Measurements from ENCODE around the gene BRD2. TPM values are rescaled to one million over a fixed set of nuclear protein-coding genes. Genes with fewer than 3 reads are reported as not detected.

The BRD2 gene
- total and polyA plus RNA-seq, 2 donors: 79.0 to 138 TPM

DNA sequence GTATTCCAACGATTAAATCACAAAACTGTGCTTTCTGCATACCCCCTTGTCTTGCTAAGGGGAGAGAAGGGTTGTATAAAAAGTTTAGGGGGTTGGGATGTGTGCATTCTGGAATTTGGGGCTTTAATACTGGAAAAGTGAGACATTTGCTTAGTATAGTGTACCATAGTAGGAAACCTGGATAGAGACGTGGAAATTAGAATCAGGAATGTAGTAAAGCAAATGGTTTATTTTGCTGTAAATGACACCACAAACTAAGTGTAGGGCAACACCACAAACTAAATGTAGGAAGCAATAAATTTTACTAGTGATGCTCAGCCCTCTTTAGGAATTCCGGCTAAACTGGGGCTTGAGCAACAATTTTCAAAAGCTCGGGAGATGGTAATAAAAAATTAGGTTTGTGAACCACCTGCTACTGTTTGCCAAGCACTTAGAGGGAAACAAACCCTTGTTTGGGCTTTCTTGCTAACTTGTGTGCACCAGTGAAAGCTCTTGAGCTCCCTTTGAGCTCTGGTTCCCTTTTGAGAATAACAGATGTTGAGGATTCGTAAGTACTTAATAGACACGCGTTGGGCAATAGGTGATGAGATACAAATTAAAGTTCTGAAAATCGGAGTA, 13.8 kb downstream of the BRD2 start:
- Histone ChIP-seq H3K27ac (ENCODE audit: low read depth) (no peak overlapping the region), H3K4me1 (ENCODE audit: insufficient read depth) (no peaks in the 10 kb centered on the region), H3K4me3 (ENCODE audit: low read depth, low read length) (no peak overlapping the region), H3K36me3 (ENCODE audit: insufficient read depth) (peaks cover 12% of the 10 kb centered on the region)
- 36% methylated on average over 8 of the region's 8 CpGs for WGBS
- DNase-seq (ENCODE audit: extremely low spot score): no peak

DNA sequence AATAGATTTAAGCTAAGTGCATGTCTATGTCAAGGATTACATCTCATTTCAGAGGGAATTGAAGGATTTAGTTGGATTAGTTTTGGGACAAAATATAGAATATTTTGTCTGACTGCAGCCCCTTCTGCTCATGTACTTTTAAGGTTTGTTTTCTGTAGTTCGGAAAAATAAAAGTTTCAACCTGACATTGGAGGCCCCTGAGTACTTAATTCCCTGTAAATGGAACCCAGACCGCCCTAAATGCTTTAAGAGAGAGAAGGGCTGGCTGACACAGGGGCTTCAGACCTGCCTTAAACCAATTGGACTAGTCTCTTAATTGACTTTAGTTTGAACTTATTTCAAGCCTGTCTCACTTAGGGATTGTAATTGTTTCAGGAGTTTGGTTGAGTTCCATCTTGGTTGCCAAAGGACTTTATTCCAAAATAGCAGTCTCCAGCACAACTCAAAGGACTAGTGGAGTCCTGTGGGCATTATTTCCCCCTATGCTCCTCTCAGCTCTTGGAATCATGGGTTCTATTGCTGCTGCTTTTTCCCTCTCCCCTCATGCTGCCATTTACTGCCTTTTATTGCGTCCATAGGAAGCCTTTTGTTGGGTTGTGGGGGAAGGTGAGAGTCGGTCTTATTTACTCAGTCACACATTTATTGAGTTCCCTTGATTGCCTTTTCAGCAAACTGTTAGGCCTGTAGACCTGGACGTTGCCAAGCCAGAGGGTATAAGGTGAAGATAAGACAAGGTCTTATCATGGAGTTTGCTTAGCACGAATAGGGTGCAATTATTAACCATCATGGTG, 14.5 kb downstream of the BRD2 start:
- Histone ChIP-seq H3K4me1 (ENCODE audit: insufficient read depth) (no peaks in the 10 kb centered on the region), H3K36me3 (ENCODE audit: insufficient read depth) (peaks cover 9% of the 10 kb centered on the region), H3K27ac (ENCODE audit: low read depth) (no peak overlapping the region), H3K4me3 (ENCODE audit: low read depth, low read length) (no peak overlapping the region)
- DNase-seq (ENCODE audit: extremely low spot score): no peak
- 36% methylated on average over 6 of the region's 6 CpGs for WGBS

DNA sequence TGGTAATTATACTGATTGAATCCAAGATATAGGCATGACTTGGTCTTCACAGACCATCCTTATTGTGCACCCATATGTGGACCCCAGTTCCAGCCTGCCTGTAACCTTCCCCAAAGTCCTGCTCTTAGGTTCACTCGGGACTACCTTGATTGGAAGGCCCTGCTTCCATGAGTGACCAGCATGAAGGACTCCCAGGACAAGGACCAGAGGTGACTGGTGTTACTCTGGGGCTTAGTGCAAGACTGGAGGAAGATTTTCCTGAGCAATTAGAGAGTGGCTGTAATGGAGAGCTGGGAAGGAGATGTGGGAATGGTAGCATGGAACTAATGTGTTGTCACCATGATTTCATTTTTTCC, 15.1 kb downstream of the BRD2 start:
- no peak overlapping the region for H3K27ac ChIP-seq (ENCODE audit: low read depth)
- no peak for DNase-seq (ENCODE audit: extremely low spot score)
- 68% methylated on average over 1 of the region's 1 CpG for WGBS
- no peak overlapping the region for H3K4me3 ChIP-seq (ENCODE audit: low read depth, low read length)
- peaks cover 9% of the 10 kb centered on the region for H3K36me3 ChIP-seq (ENCODE audit: insufficient read depth)
- H3K4me1 ChIP-seq (ENCODE audit: insufficient read depth): no peaks in the 10 kb centered on the region

DNA sequence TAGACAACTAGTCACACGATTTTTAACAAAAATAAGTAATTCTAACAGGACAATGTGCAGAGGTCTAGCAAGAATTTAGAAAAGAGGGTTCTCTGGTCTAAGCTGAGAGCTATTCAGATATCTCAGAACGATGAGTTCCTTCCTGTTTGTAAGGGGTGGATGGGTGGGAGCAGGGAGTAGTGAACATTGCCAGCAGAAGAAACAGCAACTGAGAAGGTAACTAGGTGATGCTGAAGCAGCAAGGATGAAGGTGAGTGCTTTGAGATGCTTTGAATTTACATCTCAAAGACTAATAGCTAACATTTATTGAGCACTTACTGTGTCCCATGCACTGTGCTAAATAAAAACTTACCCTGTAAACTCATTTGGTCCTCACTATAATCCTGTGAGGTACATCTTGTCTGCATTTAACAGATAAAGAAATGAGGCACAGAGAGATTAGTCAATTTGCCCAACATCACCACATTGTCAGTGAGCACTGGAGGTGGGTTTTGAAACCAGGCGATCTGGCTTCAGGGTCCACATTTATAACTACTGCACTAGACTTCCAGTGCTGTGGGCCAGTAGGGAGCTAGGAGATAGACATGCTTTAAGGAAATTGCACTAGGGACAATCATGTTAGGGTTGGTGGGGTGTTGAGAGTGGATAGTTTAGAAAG, 15.7 kb downstream of the BRD2 start:
- Histone ChIP-seq H3K4me3 (ENCODE audit: low read depth, low read length) (no peak overlapping the region), H3K27ac (ENCODE audit: low read depth) (no peak overlapping the region), H3K4me1 (ENCODE audit: insufficient read depth) (no peaks in the 10 kb centered on the region), H3K36me3 (ENCODE audit: insufficient read depth) (peaks cover 9% of the 10 kb centered on the region)
- 43% methylated on average over 3 of the region's 3 CpGs for WGBS
- DNase-seq (ENCODE audit: extremely low spot score): no peak

DNA sequence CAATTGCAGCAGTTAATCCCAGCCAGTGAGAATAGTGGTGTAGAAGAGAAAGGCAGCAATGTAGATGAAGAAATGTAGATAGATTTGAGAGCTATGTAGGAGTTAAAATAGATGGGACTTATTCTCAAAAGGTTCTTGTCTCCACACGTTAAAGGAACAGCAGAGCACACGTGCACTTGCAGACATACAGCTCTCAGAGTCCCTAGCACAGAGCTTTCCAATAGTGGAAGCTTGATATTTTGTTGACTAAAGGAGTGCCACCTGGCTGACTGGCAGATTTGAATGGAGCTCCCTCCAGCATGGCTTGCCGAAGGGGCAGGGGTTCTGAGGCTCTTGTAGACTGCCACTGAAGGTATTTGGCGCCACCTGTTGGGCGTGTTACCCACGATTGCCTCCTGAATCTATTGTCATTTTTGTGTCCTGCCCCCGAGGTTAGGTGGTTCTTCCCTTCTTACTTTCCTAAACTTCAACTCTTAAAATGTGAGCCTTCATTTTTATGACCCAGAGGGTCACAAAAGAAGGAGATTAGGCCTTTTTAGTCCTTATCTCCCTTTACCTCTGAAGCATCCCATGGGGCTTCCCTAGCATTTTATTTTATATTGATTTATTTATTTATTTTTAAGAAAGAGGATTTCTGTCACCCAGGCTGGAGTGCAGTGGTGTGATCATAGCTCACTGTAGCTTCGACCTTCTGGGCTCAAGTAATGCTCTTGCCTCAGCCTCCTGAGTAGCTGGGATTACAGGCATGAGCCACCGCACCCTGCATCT, 16.4 kb downstream of the BRD2 start:
- no peaks in the 10 kb centered on the region for H3K4me1 ChIP-seq (ENCODE audit: insufficient read depth)
- H3K4me3 ChIP-seq (ENCODE audit: low read depth, low read length): no peak overlapping the region
- peaks cover 7% of the 10 kb centered on the region for H3K36me3 ChIP-seq (ENCODE audit: insufficient read depth)
- no peak for DNase-seq (ENCODE audit: extremely low spot score)
- H3K27ac ChIP-seq (ENCODE audit: low read depth): no peak overlapping the region
- 13% methylated on average over 9 of the region's 9 CpGs for WGBS

DNA sequence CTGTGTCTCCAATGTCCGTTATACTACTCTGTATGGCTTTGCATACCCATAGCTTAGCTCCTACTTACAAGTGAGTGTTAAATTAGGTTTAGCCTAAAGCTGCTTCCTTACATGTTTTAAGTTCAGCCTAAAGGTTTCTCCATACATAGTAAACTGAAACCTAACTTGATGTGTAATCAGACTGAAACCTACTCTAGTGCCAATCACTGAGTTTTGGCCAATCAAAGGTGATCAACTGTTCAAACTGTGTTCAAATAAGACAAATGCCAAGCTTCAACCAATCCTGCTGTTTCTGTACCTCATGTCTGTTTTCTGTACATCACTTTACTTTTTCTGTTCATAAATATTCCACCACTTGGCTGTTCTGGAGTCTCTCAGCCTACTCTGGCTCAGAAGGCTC, 21.0 kb downstream of the BRD2 start:
- H3K36me3 ChIP-seq (ENCODE audit: insufficient read depth): no peaks in the 10 kb centered on the region
- H3K4me3 ChIP-seq (ENCODE audit: low read depth, low read length): no peak overlapping the region
- DNase-seq (ENCODE audit: extremely low spot score): no peak
- H3K27ac ChIP-seq (ENCODE audit: low read depth): no peak overlapping the region
- H3K4me1 ChIP-seq (ENCODE audit: insufficient read depth): no peaks in the 10 kb centered on the region
- 82% methylated on average over 1 of the region's 1 CpG for WGBS

DNA sequence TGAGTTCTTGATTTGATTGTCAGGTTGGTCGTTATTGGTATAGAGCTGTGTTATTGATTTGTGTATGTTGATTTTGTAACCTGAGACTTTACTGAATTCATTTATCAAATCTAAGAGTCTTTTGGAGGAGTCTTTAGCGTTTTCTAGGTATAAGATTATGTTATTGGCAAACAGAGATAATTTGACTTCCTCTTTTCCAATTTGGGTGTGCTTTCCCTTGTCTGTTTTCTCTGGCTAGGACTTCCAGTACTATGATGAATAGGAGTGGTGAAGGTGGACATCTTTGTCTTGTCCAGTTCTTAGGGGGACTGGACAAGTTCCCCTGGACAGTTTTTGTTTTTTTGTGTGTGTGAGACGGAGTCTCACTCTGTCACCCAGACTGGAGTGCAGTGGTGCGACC, 23.6 kb downstream of the BRD2 start:
- Histone ChIP-seq H3K27ac (ENCODE audit: low read depth) (no peak overlapping the region), H3K36me3 (ENCODE audit: insufficient read depth) (no peaks in the 10 kb centered on the region), H3K4me3 (ENCODE audit: low read depth, low read length) (no peak overlapping the region), H3K4me1 (ENCODE audit: insufficient read depth) (no peaks in the 10 kb centered on the region)
- no peak for DNase-seq (ENCODE audit: extremely low spot score)
- 68% methylated on average over 4 of the region's 4 CpGs for WGBS

DNA sequence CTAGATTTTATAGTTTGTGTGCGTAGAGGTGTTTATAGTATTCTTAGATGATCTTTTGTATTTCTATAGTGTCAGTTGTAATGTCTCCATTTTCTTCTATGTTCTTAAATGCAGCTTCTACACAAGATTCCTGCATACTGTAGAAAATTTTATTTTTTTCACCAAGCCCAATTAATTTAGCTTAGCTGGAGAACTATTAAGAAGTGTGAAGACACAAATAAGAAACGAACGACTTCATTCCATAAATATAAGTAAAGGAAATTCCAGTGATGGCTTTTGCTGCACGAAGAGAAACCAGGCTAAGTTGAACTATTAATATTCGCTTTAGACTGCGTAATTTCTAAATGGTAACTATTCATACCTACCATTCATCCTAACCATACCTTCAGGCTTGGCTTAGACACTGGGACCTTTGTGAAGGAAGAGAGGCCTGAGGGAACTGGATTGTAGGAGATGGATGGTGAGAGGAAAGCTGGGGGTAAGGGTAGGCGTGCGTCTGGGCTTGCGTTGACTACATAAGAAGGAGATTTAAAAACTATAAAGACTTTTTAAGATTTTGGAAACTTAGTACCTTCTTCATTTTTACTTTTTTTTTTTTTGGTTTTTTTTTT, 25.1 kb downstream of the BRD2 start:
- Histone ChIP-seq H3K36me3 (ENCODE audit: insufficient read depth) (no peaks in the 10 kb centered on the region), H3K27ac (ENCODE audit: low read depth) (no peak overlapping the region), H3K4me3 (ENCODE audit: low read depth, low read length) (no peak overlapping the region), H3K4me1 (ENCODE audit: insufficient read depth) (no peaks in the 10 kb centered on the region)
- WGBS: 86% methylated on average over 9 of the region's 9 CpGs
- DNase-seq (ENCODE audit: extremely low spot score): no peak

DNA sequence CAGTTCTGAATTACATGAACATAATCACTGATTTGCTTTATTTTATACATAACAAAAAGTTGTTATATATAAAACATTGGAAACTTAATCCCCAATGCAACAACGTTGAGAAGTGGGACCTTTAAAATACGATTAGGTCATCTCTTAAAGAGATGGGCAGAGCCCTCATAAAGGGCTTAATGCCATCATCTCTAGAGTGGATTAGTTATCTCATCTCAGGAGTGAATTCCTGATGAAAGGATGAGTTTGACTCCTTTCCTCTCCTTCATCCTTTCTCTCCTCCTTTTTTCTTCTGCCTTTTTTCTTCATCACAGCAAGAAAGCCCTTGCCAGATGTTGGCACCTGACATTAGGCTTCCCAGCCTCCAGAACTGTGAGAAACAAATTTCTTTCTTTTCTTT, 27.1 kb downstream of the BRD2 start:
- DNase-seq (ENCODE audit: extremely low spot score): no peak
- no peak overlapping the region for H3K4me3 ChIP-seq (ENCODE audit: low read depth, low read length)
- H3K4me1 ChIP-seq (ENCODE audit: insufficient read depth): peaks cover 1% of the 10 kb centered on the region
- 16% methylated on average over 2 of the region's 2 CpGs for WGBS
- no peaks in the 10 kb centered on the region for H3K36me3 ChIP-seq (ENCODE audit: insufficient read depth)
- H3K27ac ChIP-seq (ENCODE audit: low read depth): no peak overlapping the region

DNA sequence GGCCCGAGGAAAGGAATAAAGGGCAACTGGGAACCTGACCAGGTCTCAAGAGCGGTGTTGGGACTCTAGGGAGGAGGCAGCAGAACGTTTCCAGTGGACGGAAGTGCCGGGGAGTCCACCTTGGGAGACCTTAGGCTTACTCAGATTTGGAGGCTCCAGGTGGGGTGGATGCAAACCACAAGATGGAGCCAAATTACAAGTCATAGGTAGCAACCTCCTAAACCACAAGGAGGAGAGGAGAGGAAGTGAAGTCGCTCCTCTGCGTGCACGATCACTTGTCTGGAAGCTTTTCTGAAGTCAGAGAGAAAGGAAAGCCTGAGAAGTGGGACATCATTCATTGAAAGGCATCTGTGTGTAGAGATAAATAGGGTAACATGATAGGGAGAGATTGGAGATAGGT, 31.7 kb downstream of the BRD2 start:
- H3K4me3 ChIP-seq (ENCODE audit: low read depth, low read length): no peak overlapping the region
- peak; percentile 28 for DNase-seq (ENCODE audit: extremely low spot score)
- no peaks in the 10 kb centered on the region for H3K36me3 ChIP-seq (ENCODE audit: insufficient read depth)
- 26% methylated on average over 8 of the region's 8 CpGs for WGBS
- peaks cover 1% of the 10 kb centered on the region for H3K4me1 ChIP-seq (ENCODE audit: insufficient read depth)
- H3K27ac ChIP-seq (ENCODE audit: low read depth): no peak overlapping the region

DNA sequence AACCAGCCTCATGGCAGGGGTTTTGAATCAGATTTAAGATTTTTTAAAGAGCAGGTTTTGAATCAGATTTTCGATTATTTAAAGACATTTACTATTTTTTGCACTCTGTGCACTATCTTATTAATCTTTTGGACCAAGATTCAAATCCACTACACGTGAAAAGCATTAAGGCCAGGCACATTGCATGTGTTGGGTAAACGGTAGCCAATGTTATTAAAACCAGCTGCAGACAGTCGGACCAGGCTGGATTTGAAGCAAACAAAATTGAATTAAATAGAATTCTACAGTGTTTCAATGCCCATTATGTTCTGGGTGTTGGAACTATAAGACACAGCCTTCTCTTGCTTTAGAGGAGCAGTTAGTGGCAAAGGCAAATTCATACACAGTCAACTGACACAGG, 33.3 kb downstream of the BRD2 start:
- 39% methylated on average over 4 of the region's 4 CpGs for WGBS
- DNase-seq (ENCODE audit: extremely low spot score): no peak
- Histone ChIP-seq H3K27ac (ENCODE audit: low read depth) (no peak overlapping the region), H3K4me1 (ENCODE audit: insufficient read depth) (peaks cover 1% of the 10 kb centered on the region), H3K4me3 (ENCODE audit: low read depth, low read length) (no peak overlapping the region), H3K36me3 (ENCODE audit: insufficient read depth) (no peaks in the 10 kb centered on the region)

DNA sequence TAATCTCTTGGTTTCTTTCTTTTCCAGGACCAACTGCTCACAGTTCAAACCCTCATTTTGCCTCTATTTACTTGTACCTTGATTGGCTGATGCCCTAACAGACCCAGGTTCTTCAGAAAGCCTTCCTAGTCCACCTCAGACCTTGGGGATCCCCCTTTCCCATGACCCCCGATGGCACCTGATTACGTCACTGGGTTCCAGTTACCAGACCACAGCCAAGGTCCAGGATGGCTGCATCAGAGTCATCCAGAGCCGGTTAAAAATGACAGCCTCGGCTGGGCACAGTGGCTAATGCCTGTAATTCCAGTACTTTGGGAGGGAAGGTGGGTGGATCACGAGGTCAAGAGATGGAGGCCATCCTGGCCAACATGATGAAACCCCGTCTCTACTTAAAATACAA, 36.5 kb downstream of the BRD2 start:
- no peak overlapping the region for H3K27ac ChIP-seq (ENCODE audit: low read depth)
- H3K36me3 ChIP-seq (ENCODE audit: insufficient read depth): no peaks in the 10 kb centered on the region
- H3K4me3 ChIP-seq (ENCODE audit: low read depth, low read length): no peak overlapping the region
- 79% methylated on average over 6 of the region's 6 CpGs for WGBS
- DNase-seq (ENCODE audit: extremely low spot score): no peak
- H3K4me1 ChIP-seq (ENCODE audit: insufficient read depth): peaks cover under 1% of the 10 kb centered on the region

DNA sequence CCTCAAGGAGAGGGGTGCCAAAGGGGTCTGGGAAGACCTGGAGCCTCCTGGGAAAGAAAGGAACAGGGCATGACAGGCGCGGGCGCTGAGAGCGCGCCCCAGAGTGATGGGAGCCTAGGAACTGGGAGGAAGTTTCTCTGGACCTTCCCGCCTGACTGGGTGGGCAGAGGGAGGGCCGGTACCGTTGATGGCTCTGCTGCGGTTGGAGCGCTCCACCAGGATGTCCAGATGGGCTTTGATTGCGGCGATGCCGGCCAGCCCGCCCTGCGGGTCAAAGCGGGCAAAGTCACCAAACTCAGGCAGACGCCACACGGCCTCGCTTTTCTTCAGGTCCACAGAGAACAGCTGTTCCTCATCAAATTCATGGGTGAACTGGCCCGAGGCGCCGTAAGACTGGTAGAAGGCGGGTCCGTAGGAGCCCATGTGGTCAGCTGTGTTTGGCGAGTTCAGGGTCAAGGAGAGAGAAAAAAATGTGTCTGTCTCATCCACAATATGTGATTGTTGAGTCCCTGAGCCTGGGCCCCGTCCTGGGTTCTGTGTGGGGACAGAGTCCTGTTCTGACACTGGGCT, 39.5 kb downstream of the BRD2 start:
- no peak overlapping the region for H3K27ac ChIP-seq (ENCODE audit: low read depth)
- DNase-seq (ENCODE audit: extremely low spot score): no peak
- 84% methylated on average over 26 of the region's 26 CpGs for WGBS

More for the DNA sequence above, 39.5 kb downstream of the BRD2 start:
- Histone ChIP-seq H3K4me1 (ENCODE audit: insufficient read depth) (no peaks in the 10 kb centered on the region), H3K4me3 (ENCODE audit: low read depth, low read length) (no peak overlapping the region), H3K36me3 (ENCODE audit: insufficient read depth) (no peaks in the 10 kb centered on the region)

Data from urinary bladder (tissue), 4 donors.